Stimulated activated CD8-positive, alpha-beta memory T cell treated with anti-CD3 and anti-CD28 coated beads, Interleukin-2, amount 100 ng/mL, for 1 hour (primary cell): ENCODE results near the gene CAST.

ENCODE experiments used
- DNase-seq, 2 donors: peaks; one replicate each; pipeline ENCODE4 v3.0.0-alpha.2; 2020; ENCODE audit warnings: low read depth in 2 of 2

The CAST gene

DNA sequence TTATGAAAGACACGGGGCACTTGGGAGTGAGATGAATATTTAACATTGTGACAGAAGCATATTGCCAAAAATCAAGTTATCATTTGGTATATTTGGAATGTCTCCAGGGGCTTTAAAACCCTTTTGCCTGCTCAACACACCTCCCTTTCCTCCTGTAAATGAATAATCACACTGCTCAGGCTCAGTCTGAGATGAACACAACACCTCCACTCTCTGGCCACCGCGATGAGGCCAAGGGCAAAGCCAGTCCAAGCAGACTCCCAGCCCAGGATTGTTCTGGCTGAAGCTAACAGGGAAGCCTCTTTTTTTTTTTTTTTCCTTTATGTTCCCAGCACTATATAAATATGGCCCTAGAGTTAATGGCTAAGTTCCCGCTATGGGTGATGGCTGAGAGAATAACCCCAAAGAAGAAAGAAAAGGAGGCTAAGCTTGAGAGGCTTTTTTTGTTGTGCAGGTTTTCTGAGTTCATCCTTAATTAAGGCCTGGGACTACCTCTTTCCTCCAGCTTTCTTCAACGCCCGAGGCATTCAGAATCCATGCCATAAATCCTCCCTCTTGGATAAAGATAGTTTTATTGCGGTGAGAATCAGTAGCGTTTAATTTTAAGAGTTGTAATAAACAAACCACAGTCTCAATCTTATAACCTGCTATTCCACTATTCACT, 156.1 kb downstream of the CAST start:
- DNase-seq, result no peak

DNA sequence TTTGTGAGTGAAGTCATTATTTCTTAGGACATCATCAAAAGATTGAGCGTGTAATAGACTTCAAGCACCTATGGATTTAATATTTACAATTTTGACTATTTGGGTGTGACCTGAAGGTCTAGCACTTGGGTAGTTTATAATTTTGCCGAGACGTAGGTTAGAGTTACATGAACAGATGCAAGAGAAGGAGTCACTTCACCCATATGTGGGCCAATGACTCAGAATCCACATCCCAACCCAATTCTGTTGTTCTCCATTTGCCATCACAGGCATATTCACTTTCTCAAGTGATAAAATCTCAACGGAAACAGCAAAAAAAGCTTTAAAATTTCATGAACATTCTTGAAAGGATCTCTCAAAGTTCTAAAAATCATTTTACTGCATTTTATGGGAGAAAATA, 157.6 kb downstream of the CAST start:
- no peak for DNase-seq

DNA sequence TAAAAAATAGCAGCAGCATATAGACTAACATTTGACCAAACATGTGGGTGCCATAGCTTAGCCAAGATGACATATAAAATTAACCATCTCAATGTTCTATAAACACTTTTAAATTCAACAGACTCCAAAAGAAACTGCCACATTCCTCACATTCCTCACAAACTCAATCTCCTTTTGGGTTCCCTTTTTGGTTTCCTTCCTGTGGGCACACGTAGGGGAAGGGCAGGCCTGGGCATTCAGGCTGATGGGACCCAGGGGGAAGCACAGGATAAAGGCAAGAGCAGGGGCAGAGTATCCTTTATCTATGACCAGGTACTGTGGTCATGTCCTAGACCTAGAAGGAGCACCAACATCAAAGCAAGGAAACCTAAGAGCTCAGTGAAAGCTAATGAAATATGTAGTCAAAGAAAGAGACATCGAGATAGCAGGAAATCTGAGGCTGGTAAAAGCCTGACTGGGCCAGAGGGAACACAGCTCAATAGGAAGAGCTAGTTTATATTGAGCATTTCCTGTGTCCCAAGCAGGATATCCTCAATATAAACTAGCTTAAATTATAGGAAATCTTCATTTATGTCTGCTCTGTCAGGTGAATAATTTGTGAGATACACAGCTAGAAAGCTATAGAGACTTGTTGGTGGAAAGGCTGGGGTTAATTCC, 159.2 kb downstream of the CAST start:
- no peak for DNase-seq

DNA sequence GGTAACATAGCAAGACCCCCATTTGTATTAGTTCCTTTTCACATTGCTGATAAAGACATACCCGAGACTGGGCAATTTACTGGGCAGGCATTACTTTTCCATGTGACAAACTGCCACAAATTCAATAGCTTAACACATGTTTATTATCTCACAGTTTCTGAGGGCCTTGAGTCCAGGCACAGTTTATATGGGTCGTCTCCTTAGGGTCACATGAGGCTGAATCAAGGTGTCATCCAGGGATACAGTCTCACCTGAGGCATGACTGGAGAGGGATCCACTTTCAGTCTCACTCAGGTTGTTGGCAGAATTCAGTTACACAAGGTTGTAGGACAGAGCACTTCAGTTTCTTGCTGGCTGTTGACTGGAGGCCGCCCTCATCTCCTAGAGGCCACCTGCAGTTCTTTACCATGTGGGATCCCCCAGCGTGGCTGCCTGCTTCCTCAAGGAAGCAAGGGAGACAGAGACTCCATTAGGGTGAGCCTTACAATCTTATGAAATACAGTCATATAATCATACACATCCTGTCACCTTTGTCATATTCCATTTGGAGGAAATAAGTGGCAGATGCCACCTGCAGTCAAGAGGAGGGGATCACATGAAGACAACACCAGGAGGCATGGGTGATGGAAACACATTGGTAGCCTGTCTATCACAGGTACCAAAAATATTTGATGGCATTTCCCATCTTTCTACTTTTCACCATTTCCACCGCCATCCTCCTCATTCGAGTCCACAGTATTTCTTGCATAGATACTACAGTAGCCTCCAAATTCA, 160.7 kb downstream of the CAST start:
- DNase-seq, result no peak

DNA sequence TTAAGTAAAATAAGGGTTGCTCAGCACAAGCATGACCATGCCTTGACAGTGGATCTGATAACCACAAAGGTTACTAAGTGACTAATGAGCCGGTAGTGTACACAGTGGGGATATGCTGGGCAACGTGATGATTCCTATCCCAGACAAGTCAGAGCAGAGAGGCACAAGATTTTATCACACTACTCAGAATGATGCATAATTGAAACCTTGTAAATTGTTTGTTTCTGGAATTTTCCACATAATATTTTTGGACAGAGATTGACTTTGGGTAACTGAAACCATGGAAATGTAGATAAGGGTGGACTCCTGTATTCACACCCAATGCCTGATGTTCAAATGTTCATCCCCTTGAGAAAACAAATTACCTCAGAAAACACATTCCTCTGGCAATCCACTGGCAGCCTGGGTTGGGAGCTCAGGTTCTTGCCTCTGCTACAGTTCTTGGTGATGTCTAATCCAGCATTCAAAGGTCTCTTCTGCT, 161.8 kb downstream of the CAST start:
- no peak for DNase-seq
